GM19372 (cell line): ENCODE results near the gene EMC8.

Source experiments
- ATAC-seq: cut with Tn5 transposase; IDR thresholded peaks from one replicate; pipeline ENCODE4 v1.9.1; 2021; ENCODE audit warnings: mild to moderate bottlenecking, low read depth, moderate library complexity; ENCODE audit not compliant: unreplicated experiment

EMC8 gene

GRCh38 chr16:85761861-85762260, 37.5 kb downstream of the EMC8 start:
- no peak for ATAC-seq

GRCh38 chr16:85759631-85760419, 39.5 kb downstream of the EMC8 start:
- ATAC-seq = no peak

GRCh38 chr16:85759136-85759535, 40.2 kb downstream of the EMC8 start:
- no peak for ATAC-seq

GRCh38 chr16:85757341-85757822, 42.0 kb downstream of the EMC8 start:
- no peak for ATAC-seq

GRCh38 chr16:85755929-85756768, 43.2 kb downstream of the EMC8 start:
- no peak for ATAC-seq

- ATAC-seq = no peak
These were observed 44.9 kb downstream of the EMC8 start for GRCh38 chr16:85754413-85754812.

GRCh38 chr16:85753976-85754375, 45.4 kb downstream of the EMC8 start:
- no peak for ATAC-seq

- ATAC-seq = no peak
These were observed 45.8 kb downstream of the EMC8 start for GRCh38 chr16:85753559-85753958.

- no peak for ATAC-seq
These were observed 46.6 kb downstream of the EMC8 start for GRCh38 chr16:85752511-85753420.

GRCh38 chr16:85751698-85752501, 47.4 kb downstream of the EMC8 start:
- no peak for ATAC-seq

GRCh38 chr16:85750827-85751697, 48.3 kb downstream of the EMC8 start, which contains the start of gene C16orf74:
C16orf74 (minus strand) TSS chr16:85751096; CDS start chr16:85735217, 15,879 bp downstream.
- ATAC-seq = no peak

GRCh38 chr16:85750146-85750826, 49.1 kb downstream of the EMC8 start:
- no peak for ATAC-seq

- ATAC-seq = no peak
These were observed 49.6 kb downstream of the EMC8 start for GRCh38 chr16:85749771-85750145.

GRCh38 chr16:85746460-85747215, 52.7 kb downstream of the EMC8 start:
- no peak for ATAC-seq

GRCh38 chr16:85738923-85739715, 60.2 kb downstream of the EMC8 start:
- ATAC-seq = no peak

- no peak for ATAC-seq
These were observed 62.4 kb downstream of the EMC8 start for GRCh38 chr16:85736921-85737320.

- no peak for ATAC-seq
These were observed 63.4 kb downstream of the EMC8 start for GRCh38 chr16:85735946-85736345.
